Measurements from ENCODE around the gene SLC26A1. TPM values are rescaled to one million over a fixed set of nuclear protein-coding genes. Genes with fewer than 3 reads are reported as not detected.
"Not testable (repeated sequence)": the region's sequence is repeated elsewhere in the genome, so short reads cannot be mapped to it uniquely, and the experiment has no call there.

SLC26A1 gene
- total RNA-seq, 1 experiment from 2014 or later, result not detected

GRCh38 chr4:985123-985830 is 7.9 kb downstream of the SLC26A1 start:
- no peak for DNase-seq (ENCODE audit: low read depth)

GRCh38 chr4:984336-985054 is 8.7 kb downstream of the SLC26A1 start:
- no peak for DNase-seq (ENCODE audit: low read depth)

- no peak for DNase-seq (ENCODE audit: low read depth)
Observed at GRCh38 chr4:982814-983213, 10.4 kb downstream of the SLC26A1 start.

GRCh38 chr4:982291-982690 is 10.9 kb downstream of the SLC26A1 start:
- no peak for DNase-seq (ENCODE audit: low read depth)

GRCh38 chr4:978957-979701 is 14.1 kb downstream of the SLC26A1 start:
- no peak for DNase-seq (ENCODE audit: low read depth)

GRCh38 chr4:976016-976415 is 17.2 kb downstream of the SLC26A1 start:
- not testable (repeated sequence) for DNase-seq (ENCODE audit: low read depth)

- no peak for DNase-seq (ENCODE audit: low read depth)
Observed at GRCh38 chr4:974668-975067, 18.5 kb downstream of the SLC26A1 start.

GRCh38 chr4:973431-974397 is 19.5 kb downstream of the SLC26A1 start, which contains the start of gene DGKQ:
DGKQ (minus strand) TSS chr4:973569; CDS start chr4:973482, 87 bp downstream.
- peak; percentile 48 for DNase-seq (ENCODE audit: low read depth)

- DNase-seq (ENCODE audit: low read depth), result peak; percentile 20
Observed at GRCh38 chr4:972651-973424, 20.4 kb downstream of the SLC26A1 start.

- DNase-seq (ENCODE audit: low read depth), result no peak
Observed at GRCh38 chr4:971666-972500, 21.3 kb downstream of the SLC26A1 start.

- no peak for DNase-seq (ENCODE audit: low read depth)
Observed at GRCh38 chr4:970854-971520, 22.2 kb downstream of the SLC26A1 start.

GRCh38 chr4:970046-970745 is 23.0 kb downstream of the SLC26A1 start:
- no peak for DNase-seq (ENCODE audit: low read depth)

- no peak for DNase-seq (ENCODE audit: low read depth)
Observed at GRCh38 chr4:968621-969394, 24.4 kb downstream of the SLC26A1 start.

- no peak for DNase-seq (ENCODE audit: low read depth)
Observed at GRCh38 chr4:968221-968620, 25.0 kb downstream of the SLC26A1 start.

- no peak for DNase-seq (ENCODE audit: low read depth)
Observed at GRCh38 chr4:967113-968104, 25.8 kb downstream of the SLC26A1 start.
